NCI-H2227 treated with DMSO at 0.1 percent for 48 hours (cell line): Measurements from ENCODE around the gene RPGR.

Experiments used
- DNase-seq: peaks from one replicate; lab custom pipeline; 2025; lab: John Stamatoyannopoulos, UW

Gene RPGR

DNA sequence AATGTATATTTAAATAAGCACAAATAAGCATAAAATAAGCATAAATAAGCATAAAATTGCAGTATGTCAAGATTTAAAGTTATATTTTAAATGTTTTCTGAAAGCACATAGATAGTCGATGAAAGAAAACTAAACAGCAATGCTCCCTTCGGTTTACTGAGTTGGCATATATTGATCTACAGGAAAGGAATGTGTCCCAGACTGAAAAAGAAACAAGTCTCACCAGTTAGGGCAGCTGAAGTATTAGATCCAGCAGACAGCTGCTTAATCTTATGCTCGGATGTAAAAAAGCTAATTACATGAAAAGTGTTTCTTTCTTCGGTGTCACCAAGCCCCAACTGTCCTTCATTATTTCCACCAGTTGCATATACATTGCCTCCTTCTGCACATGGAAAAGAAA lies 8.7 kb downstream of the RPGR start:
- DNase-seq = no peak

DNA sequence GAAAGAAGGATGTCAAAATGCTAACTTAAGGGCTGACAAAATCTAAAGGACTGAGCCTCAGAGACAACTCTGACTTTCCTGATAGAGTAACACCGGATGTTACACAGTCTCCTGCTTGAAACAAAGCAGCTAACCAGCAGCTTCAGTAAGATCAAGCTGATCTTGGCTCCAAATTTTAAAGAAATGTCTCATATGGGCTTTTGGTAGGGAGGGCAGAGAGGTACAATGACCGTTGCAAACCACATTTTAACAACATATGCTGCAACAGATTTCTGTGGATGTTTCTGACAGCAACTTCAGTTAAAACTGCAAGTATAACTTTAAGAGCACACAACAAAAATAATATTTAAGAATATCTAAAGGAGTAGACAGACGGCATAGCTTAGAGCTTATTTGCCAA lies 9.1 kb downstream of the RPGR start:
- no peak for DNase-seq

DNA sequence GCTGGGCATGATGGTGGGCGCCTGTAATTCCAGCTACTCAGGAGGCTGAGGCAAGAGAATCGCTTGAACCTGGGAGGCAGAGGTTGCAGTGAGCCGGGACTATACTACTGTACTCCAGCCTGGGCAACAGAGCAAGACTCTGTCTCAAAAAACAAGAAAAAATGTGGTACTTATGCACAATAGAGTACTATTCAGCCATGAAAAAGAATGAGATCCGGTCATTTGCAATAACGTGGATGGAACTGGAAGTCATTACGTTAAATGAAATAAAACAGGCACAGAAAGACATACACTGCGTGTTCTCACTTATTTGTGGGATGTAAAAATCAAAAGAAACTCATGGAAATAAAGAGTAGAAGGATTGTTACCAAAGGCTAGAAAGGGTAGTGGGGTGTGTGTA lies 12.1 kb downstream of the RPGR start:
- DNase-seq = no peak

DNA sequence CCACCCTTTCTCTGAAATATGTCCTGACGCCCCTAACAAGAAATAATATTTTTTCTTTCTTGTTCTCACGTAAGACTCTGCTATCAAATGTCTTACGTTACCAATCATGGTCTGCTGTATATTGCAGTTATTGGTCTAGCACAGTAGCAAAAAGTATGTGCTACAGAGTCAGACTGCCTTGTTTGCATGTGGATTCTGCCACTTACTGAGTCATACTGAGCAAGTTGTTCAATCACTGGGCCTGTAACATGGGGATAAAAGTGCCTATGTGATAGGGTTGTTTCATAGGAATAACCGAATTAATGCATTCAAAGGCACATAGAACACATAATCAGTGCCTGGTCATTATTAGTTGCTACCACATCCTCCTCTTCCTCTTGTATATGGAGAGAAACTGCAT lies 14.1 kb downstream of the RPGR start:
- no peak for DNase-seq

DNA sequence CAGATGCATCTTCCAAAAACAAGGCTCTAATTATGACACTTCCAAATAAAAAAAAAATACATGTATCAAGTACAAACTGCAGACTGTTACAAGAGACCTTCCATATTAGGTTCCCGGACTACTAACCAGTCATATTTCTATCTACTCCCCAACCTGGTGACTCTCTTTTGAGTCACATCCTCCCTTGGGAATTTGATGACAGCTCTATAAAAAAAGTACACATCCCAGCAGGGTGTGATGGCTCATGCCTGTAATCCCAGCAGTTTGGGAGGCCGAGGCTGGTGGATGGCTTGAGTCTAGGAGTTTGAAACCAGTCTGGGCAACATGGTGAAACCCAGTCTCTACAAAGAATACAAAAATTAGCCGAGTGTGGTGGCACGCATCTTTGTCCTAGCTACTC lies 14.9 kb downstream of the RPGR start:
- no peak for DNase-seq

DNA sequence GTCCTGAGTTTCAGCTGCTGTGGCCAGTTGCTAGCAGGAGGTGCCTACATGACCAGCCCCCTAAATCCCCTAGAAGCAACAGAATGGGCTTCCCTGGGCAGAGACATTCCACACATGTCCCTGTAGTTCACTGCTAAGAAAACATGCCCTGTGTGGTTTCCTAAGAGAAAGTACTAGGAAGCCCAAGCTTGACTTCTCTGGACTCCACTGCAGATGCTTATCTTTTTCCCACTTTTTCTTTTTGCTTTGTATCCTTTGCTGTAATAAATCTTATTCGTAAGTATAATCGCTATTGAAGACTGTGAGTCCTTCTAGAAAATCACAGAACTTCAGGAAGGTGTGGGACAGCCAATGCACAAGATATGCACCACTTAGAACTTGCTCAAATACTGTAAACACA lies 15.6 kb downstream of the RPGR start:
- DNase-seq = no peak

DNA sequence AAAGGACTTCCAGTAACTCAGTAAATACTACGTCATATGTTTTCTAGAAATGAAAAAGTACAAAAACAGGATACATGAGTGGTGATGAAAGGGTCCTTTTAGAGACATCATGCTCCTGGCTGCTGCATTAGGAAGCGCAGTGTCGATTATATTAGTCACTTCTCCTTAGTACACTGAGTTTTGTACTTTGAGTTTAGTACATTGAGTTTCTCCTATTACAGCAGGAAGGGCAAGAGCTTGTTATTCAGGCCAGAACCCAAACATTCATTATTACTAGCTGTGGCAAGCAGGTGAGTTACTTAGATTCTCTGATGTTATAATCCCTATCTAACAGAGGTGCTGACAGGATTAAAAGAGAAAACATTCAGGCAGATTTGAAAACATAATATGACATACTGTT lies 21.3 kb downstream of the RPGR start:
- DNase-seq = no peak

DNA sequence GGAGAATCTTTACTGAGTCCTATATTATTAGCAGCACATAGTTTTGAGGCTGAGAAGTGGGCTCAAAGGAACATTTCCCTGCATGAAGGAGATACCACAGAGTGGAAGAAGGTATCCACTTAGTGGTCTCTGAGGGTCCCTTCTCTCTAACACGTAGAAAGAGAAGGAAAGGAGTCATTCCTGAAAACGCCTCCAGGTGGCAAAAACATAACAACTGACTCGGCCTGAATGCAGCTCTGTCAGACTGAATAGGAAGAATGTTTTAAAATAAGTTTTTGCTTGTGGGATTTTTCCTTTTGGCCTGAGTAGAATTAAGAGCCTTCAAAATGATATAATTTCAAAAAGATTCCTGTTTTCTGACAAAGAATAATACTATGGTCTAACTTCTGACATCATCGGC lies 23.3 kb downstream of the RPGR start:
- DNase-seq = peak; percentile 8

DNA sequence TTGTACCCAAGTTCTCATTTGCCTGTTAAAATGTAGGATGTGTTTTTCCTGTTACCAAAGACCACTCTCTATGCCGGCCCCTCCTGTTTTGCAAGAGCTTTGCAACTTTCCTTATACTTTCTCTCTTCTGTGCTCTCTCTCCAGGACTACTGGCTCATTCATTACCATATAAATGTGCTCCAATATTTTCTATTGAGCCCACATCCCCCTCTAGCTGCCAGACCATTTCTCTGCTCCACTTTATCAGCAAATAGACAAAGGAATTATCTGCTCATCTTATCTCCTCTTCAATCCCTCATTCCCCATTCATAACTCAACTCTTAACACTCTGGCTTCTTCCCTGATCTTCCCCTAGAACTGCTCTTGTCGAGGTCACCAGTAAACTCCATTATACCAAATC lies 33.6 kb downstream of the RPGR start:
- no peak for DNase-seq

DNA sequence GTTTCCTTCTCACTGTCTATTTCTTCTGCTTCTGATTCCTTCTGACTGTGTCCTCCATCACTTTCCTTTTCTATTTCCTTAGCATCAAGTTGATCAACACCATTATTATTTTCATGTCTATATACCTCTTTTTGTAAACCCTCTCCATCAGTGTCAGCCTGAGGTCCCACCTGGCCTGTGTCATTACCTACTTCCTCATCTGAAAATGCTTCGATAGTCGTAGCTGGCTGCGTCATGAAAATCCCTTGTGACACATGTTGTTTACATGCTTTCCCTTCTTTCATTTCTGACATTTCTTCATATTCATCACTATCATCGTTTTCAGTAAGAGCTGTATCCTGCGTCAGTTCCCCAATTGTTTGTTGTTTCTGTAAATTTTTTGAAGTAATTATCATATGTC lies 39.6 kb downstream of the RPGR start:
- DNase-seq = no peak

DNA sequence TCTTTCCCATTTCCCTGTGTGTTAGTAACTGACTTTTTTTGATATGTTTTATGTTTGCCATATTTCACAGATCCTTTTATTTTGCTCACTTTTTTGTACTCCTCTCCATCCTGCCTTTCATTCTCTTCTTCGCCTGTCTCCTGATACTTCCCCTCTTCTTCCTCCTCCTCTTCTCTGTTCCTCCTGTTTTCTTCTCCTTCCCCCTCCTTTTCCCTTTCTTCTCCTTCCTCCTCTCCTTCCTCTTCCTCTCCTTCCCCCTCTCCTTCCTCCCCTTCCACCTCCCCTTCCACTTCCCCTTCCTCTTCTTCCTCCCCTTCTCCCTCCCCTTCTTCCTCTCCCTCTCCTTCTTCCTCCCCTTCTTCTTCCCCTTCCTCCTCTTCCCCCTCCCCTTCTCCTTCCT lies 41.7 kb downstream of the RPGR start:
- no peak for DNase-seq

DNA sequence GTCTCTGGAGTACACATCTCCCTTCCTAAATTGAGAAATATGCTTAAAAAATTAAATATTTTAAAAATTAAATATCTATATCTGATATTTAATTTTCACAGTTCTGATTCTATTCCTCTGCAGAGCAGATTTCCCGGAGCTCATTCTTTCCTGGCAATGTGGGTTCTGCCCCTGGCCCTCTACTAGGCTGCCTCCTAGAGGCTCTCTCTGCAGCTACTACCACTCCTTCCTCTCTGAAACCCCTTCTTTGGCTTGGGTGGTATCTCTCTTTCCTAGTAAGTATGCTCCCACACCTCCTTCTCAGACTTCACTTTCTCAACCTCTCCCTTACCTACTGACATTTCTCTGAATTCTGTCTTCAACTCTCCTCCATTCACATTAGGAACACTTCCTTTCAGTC lies 45.3 kb downstream of the RPGR start:
- no peak for DNase-seq

DNA sequence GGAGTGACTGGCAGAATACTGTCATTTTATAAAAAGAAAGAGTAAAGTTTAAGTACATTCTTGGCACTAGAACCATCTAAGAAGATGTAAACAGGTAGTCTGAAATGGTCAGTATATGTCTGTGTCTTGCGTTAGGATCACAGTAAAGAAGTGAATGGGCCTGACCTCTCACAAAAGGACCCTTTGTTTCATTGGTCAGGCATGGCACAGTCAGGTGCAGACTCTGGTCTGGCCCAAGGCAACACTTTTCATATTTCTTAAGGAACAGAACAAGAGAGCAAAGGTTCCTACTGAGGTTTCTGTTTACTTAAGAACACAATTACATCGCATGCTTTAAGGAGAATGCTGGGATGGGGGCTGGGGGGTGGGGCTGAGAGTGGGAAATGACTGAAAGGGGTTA lies 48.1 kb downstream of the RPGR start:
- DNase-seq = no peak

DNA sequence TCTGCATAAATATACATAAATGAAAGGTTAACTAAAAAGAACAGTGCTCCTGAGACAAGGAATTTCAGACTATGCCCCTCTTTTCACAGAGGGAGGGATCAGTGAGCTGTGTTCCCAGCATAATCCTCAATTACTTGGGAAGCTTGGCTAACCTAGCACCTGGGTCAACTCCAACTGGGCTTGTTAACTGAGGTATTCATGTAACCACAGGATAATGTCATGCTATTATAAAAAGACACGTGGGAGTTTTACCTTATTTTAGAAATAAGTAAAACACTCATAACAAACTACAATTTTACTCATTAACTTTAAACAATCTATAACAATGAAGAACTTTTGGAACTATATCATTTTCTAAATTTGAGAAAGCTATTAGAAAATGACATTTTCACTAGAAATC lies 48.6 kb downstream of the RPGR start:
- no peak for DNase-seq

DNA sequence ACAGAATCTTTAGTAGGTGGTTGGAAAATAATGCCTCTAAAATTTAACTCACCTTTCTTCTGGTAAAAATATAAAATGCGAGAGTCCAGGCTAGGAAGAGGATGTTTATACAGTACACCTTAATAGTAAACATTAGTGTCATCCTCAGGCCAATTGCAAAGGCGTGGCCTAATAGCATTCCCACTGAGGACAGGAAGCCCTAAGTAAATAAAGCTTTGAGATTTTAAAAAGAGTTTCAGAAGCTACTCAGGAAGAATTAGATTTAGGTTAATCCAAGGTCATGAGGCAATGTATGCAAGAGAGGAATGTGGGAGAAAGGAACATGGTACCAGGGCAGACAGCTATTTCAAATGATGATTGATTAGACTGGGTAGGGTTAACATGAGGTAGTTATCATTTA lies 49.5 kb downstream of the RPGR start:
- DNase-seq = no peak

DNA sequence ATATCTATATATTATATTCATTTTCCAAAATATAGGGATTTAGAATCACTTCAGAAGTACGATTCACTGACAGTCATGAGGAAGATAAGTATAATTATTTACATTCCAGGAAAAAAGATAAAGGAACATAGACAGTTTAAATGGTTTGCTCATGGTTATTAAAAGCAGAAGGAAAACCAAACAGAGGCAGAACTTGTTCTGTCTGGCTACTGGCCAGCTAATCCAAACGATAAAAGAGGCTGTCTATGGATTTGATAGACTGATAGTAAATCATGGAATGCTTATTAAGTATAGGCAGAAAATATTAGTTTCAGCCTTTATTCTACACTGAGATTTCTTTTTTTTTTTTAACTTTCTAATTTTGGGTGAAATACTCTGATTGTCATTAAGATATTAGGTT lies 50.2 kb downstream of the RPGR start:
- DNase-seq = no peak

DNA sequence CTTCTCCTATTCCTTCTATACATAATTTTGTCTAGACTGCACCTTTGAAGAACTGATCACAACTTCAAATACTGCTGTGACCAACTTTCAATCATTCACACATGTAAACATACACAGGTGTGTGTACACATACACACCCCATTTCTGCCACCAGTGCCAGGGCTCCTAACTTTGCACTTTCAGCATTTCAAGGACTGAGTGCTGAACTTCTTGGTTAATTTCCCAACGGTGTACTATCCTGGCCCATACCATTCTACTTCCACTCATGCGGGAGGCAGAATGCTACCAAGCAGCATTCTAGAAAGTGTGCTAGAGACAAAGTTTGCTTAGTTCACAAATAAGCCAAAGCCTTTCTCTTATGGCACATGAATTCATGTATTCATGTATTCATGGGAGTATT lies 51.2 kb downstream of the RPGR start:
- no peak for DNase-seq

DNA sequence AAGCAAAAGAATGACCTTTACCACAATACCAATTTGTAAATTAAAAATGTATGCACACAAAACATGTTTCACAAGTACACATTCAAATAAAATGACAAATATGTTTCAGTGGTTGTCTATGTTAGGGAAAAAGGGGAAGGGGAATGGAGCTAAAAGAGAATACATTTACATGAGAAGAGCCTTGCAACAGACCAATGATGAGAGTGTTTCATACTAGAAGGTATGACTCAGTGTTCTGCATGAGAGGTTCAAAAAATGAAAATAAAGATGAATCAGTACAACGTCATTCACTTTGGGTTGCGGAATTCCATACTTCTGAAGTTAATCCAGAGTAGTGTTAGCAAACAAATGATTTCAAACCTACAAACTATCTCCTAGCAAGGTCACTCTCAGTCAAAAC lies 51.7 kb downstream of the RPGR start:
- no peak for DNase-seq

DNA sequence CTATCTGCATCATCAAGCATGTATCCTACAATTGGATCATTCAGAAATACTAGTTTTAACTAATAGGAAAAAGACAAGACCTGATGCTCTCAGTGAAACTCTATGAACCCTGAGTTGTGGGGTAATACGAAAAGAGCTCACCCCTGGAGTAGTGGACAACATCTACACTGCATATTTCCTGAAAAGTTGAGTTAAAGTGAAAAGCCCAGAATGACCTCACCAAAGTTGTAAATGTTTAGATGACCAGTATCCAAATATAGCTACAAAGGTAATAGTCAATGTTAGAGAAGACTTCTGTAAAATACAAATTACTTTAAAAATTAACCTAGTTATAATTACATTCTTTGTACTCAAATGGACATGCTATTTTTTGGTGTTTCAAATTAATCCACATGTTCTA lies 53.9 kb downstream of the RPGR start:
- DNase-seq = no peak

DNA sequence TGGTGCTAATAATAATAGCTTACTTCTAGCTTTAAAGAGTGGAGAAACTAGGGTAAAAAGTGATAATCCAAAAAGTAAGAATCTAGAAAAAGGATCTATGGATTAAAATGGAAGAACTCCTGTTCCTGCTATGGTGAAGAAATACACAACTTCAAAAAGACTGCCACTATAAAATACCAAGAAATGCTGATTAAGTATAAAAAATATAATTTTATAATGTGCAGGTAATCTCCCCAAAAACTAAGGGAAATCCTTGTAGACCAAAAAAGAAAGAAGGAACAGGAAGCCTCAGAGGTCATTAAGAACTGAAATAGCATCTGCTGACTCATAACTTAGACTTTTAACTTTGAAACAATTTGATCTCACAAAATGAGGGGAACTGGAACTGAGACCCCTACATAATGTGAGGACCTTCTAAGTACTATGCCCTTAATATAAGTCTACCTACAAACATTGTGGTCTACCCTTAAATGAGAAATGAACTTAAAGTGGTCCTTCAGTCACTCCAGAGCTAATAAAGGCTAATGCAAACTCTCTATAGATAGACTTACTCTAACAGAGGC lies 56.1 kb downstream of the RPGR start:
- DNase-seq = no peak

DNA sequence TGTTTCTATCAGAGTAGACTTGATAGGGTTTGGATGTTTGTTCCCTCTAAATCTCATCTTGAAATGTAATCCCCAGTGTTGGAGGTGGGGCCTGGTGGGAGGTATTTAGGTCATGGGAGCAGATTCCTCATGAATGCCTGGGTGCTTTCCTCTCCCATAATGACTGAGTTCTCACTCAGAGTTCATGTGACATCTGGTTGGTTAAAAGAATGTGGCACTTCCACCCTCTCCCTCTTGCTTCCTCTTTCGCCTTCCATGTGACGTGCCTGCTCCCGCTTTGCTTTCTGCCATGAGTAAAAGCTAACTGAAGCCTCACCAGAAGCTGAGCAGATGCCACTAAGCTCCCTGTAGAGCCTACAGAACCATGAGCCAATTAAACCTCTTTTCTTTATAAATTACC lies 59.3 kb downstream of the RPGR start:
- no peak for DNase-seq

DNA sequence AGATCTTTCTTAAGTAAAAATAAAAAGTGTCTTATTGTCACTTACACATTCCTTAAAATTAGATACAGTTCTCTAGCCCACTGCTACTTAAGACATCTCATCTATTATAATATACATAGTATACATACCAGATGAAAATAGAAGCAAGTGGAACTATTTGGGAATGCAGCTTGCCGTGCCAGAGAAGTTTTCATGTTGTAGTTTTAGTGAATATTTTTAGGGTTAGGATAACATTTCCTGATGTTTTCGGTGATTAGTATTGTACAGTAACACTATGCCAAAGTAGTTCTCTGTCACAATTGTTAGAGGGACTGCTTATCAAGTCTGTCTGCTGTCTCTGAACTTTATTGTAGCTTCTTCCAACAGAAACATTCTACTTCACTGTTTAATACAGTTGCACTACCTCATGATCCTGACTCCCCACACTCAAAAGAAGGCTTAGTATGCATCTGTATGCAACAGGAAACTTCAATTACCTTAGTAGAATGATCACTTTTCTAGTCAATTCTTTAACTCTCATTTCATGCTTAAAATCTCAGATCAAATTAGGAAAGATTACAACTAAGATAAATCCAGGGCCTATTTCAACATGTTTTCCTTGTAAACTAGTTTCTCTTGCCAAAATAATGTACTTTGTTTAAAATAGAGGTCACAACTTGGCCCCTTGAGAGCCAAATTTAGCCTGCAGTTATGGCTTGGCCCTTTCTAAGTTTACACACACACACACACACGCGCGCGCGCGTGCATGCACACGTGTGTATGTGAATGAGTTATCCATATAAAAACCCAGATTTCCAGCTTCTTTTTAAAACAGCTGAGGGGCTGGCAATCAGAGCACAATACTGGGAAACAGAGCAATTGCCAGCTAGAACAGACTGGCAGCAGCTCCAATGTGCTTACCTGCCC lies 64.3 kb downstream of the RPGR start:
- DNase-seq = no peak

DNA sequence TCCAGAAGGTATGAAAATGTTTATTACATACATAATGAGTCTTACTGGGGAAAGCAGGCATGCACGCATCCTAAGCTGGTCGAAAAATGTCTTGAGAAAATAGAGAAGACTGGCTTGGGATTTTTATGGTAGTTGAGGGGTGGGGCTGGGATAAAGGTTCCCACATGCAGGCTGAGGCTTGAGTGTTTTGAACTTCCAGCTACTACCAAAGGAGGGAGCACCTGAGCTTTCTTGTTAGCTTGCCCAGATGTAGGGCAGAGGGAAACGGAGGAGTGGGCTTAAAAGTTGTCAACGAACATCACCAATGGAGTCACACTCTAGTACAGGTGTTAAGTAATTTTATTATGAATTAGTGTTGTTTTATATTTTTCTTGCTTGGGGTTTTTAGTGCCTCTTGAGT lies 67.1 kb downstream of the RPGR start:
- DNase-seq = peak; percentile 18

DNA sequence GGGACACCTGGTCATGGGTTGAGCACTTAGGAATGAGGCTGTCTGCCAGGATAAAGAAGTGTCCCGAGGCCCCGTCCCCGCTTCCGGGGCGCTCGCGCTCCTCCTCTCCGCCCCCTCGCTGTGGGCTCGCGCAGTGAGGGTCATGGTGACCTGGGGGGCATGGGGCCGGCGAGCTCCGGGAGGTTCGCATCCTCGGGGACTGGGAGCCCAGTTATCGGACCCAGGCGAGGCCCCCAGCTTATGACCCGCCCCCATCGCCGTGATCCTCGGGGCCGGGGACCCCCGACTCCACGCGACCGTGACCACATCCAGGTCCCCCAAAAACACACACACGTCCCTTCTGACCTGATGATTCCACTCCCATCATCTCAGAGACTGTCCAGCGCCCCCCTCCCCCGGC lies 71.3 kb downstream of the RPGR start:
- no peak for DNase-seq
